OCI-LY3 (cell line): ENCODE data around the gene RSPRY1.

Experiments used
- CTCF ChIP-seq: fragments of 200-600, 300-600 bp; sonication (generic); IDR thresholded peaks from 2 replicates; pipeline ENCODE4 v1.5.1; 2014; ENCODE audit warnings: antibody characterized with exemption, low read length, low read depth
- EZH2phosphoT487 ChIP-seq: fragments of 200-600 bp; shearing (Covaris generic); IDR thresholded peaks from 2 replicates; pipeline ENCODE4 v1.6.1; 2018; ENCODE audit warnings: antibody characterized with exemption, mixed run types, low read depth

GRCh38 chr16:57285379-57285778, 99.2 kb downstream of the RSPRY1 start:
- TF ChIP-seq CTCF (no peak), EZH2phosphoT487 (no peak)
